NCI-H69 (cell line): ENCODE measurements around the gene DHX9.
A peak's percentile ranks its signal among the peaks of the same experiment; 100 is the strongest.

Experiments used
- DNase-seq: peaks from one replicate; lab custom pipeline; 2025; lab: John Stamatoyannopoulos, UW

DHX9 gene

DNA sequence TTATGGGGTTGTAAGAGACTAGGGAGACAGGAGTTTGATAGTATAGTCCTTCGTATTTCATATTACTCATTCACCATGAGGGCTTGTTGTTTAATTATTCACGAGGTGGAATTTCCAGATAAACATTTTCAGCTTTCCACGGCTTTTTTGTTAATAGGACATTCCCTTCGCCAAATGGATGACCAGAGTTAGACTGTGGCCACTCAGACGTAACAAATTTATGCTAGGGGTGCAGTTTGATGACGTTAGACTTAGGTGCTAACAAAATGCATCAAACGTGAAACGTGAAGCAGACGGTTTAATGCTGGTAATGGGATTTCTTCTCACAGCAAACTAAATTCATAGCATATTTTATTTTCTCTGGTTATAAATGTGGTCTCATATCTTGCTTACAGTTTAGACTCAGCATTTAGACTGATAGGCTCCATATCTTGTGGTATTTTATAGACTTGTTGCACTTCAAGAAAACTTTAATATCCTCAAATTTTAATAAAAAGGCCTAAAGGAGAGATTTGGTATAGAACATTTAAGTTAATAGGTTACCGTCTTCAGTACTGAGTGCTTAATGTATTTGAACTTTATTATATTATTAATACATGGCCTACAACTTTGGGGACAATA is 2.3 kb downstream of the DHX9 start:
- DNase-seq: peak; percentile 63

DNA sequence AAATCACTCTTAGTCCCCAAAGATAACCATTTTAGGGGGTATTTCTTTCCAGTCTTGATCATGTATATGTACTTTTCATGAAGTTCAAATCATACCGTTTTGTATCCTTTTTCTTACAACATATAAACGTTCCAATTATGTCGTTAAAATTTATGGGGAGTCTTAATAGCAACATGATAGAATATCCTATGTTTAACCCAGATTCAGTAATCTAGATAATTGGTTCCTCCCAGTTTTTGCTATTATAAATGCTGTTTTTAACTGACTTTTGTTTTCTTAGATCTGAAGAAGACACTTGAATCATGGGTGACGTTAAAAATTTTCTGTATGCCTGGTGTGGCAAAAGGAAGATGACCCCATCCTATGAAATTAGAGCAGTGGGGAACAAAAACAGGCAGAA is 3.1 kb downstream of the DHX9 start:
- peak; percentile 82 for DNase-seq

DNA sequence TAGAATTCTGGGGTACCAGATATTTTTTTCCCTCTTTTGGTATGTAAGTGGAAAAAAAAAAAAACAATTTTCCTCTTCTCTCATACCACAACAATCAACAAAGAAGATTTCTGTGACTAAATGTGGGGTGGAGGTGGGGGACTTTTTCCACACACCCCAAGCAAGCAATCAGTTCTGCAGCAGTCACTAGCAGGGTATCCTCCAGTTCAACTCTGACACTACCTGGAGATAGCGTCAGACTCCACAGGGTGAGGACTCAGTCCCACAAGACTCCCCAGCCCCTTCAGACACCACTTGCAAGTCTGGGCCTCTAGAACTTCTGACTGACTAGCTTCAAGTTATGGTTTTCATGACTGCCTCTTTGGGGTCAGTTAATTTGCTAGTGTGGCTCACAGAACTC is 6.2 kb downstream of the DHX9 start:
- no peak for DNase-seq

DNA sequence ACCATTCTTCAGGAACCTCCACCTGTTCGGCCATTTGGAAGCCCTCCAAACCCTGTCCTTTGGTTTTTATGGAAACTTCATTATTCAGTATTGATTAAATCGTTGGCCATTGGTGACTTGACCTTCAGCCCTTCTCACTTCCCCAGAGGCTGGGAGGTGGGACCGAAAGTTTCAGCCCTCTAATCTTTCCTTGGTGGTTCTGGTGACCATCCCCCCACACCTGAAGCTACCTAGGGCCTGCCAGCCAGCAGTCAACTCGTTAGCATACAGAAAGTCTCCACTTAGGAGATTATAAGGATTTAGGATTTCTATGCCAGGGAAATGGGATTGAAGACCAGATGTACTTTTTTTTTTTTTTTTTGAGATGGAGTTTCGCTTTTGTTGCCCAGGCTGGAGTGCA is 6.7 kb downstream of the DHX9 start:
- no peak for DNase-seq

DNA sequence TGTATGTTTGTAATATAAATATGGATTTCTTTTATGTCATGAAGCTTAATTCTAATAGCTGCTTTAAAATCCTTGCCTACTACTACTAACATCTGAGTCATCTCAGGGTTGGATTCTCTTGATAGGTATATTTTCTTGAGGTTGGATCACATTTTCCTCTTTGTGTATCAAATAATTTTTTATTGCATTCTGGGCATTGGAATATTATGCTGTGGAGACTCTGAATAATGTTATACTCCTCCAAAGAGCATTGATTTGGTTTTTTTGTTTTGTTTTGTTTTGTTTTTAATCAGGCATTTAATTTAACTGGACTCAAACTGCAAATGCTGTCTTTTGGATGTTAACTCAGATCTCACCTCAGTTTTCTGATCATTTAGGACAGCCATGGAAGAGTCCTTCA is 8.0 kb downstream of the DHX9 start:
- DNase-seq: no peak

DNA sequence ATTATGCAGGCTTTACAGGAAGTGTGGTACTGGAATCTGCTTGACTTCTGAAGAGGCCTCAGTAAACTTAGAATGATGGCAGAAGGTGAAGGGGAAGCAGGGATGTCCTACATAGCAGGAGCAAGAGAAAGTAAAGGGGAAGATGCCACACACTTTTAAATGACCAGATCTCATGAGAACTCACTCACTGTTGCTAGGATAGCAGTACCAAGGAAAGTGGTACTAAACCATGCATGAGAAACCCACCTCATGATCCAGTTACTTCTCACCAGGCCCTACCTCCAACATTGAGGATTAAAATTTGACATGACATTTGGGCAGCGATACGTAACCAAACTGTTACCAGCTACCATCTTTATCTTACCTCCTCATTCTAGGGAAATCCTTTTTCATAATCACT is 9.6 kb downstream of the DHX9 start:
- DNase-seq: no peak

DNA sequence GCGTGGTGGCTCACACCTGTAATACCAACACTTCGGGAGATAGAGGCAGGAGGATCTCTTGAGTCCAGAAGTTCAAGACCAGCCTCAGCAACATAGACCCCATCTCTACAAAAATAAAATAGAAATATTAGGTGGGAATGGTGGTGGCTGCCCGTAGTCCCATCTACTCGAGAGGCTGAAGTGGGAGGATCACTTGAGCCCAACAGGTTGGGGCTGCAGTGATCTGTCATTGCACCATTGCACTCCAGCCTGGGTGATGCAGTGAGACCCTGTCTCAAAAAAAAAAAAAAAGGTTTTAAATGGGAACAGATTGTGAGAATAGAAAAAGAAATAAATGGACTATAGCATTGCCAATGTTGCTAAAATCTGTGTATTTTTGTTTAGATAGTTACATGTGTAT is 11.2 kb downstream of the DHX9 start:
- no peak for DNase-seq

DNA sequence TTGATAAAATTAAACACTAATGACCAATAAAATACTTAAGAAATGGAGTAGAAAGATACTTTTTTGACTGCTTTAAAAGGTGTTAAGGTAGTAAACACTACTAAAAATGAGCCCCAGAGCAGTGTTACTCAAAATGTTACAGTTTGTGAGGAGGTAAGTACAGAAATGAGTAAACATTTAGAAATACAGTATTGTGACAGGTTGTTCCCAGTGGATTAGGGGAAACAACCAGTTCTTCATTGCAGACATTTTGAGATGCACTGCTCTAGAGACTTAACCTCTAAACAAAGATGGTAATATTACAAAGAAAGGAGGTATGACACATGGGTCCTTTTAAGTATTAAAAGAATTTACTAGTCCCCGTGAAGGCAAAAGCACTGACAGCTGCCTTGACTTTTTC is 12.7 kb downstream of the DHX9 start:
- no peak for DNase-seq

DNA sequence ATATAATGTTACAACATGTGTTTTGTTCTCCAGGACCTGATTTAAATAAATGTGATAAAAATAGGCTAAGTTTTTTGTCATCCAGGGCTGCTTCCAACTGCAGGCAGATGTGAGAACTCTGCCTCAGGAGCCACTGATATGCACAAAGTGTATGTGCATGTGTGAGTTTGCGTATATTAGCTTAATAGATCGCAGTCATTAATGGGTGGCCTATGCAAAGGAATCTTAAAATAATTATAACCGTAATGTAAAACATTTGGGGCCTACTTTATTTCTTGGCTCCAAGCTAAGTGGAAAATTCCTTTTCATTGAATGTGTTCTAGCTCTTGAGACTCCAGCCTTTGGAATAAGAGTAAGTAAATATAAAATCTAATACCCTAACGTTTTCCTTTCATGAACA is 16.8 kb downstream of the DHX9 start:
- DNase-seq: no peak

DNA sequence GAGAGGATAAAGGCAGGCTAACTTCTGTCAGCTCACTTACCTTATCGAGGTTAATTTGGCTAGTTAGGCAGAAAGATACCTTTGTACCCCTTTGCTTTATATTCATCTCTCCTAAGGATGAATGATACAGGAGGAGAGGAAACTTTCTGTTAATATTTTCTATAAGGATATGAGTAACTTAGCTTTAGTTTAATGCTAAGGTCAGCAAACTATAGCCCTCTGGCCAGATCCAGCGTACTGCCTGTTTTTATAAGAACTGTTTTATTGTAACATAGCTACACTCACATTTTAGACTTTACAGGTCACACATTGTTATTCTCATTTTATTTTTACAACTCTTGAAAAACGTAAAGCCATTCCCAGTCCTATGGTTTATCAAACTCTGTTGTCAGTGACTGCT is 18.1 kb downstream of the DHX9 start:
- DNase-seq: no peak

DNA sequence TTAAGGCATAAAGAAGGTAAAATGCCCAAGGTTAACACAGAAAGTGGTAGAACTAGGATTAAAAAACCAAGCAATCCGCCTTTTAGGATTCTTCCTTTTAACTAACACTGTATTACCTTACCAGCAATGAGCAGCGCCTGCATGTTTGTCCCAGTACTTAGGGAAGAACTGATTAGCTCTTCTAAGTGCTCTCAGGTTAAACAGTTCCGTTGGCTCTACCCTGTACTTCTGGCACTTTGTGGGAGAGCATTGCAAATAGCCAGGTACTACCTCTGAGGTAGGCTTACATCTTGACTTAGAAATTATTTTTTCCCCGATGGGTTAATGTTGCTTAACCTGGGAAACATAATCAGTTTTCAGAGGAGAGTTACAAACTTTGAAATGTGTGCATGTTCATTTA is 21.5 kb downstream of the DHX9 start:
- no peak for DNase-seq

DNA sequence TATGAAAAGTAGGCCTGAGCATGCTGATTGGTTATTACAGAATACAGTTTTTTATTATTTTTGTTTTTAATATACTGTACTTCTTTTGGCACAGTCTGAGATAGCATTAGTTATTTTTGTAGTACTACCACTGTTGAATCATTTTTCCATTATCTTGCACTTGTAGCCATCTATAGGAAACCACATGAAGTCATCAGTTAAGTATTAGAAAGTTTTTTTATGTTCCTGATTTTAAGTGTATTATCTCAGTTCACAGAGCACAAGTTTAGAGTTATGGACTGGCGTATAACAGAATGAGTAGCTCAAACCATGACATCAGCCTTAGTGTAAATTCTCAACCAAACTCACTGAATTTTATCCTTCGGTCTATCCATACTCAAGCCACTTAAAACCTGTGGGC is 22.8 kb downstream of the DHX9 start:
- no peak for DNase-seq

DNA sequence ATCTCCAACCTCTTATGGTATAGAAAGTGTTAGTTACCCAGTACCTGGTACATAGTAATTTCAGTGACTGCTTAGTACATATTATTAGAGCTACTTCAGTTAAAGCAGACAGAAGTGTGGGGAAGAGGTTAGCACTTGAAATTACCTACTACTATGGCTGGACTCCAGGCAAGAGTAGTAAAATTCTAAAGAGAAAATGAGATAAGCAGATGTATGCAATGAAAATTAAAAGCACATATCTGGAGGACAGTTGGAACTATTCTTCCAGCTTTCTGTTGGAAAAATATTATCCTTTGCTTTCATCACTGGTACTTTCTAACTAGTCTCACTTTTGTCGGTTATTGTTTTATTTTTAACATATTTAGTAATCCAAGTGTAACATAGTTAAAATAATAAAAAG is 23.7 kb downstream of the DHX9 start:
- no peak for DNase-seq

DNA sequence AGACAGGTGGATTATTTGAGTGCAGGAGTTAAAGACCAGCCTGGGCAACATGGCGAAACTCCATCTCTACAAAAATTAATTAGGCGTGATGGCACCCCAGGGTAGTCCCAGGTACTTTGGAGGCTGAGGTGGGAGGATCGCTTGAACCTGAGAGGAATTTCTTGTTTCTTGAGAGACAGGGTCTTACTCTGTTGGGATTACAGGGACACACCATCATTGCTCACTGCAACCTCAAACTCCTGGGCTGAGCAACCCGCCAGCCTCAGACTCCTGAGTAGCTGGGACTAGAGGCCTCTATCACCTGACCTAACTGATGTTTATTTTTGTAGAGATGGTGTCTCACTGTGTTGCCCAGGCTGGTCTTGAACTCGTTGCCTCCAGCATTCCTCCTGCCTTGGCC is 24.8 kb downstream of the DHX9 start:
- no peak for DNase-seq

DNA sequence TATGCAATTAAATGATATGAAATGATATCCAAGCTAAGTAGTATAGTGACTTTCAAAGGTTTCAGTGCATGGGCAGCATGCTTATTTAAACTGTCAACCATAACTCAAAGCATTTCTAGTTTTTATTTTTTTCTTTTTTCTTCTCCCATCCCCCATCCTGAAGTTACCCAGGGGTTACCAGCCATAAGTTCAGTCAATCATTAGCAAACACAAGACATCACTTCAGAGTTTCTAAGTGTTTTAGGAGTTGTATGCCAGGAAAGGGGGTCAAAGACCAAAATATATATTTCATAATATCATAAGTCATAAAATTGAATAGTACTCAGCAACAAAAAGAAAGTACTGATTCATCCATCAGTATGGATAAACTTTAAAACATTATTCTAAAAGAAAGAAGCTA is 28.7 kb downstream of the DHX9 start:
- DNase-seq: no peak

DNA sequence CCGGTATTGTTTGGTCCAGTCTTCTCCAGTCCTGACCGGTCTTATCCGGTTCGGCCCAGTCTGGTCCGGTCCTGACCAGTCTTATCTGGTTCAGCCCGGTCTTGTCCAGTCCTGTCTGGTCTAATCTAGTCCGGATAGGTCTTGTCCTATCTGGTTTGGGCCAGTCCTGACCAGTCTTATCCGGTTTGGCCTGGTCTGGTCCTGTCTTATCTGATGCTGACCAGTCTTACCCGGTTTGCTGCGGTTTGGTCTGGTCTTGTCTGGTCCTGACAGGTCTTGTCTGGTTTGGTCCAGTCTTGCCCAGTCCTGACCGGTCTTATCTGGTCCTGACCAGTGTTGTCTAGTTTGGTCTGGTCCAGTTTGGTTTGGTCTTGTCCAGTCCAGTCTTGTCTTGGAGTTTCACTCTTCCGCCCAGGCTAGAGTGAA is 30.1 kb downstream of the DHX9 start:
- no peak for DNase-seq

DNA sequence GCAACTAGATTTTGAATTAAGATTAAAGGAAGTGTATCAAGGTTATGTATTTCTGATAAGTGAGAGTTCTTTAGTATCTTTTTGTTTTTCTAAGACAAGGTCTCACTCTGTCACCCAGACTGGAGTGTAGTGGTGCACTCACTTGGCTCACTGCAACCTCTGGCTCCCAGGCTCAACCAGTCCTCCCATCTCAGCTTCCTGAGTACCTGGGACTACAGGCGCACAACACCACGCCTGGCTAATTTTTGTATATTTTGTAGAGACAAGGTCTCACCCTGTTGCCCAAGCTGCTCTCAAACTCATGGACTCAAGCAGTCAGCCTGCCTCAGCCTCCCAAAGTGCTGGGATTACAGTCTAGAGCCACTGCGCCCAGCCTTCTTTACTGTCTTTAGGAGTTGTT is 33.7 kb downstream of the DHX9 start:
- DNase-seq: no peak

DNA sequence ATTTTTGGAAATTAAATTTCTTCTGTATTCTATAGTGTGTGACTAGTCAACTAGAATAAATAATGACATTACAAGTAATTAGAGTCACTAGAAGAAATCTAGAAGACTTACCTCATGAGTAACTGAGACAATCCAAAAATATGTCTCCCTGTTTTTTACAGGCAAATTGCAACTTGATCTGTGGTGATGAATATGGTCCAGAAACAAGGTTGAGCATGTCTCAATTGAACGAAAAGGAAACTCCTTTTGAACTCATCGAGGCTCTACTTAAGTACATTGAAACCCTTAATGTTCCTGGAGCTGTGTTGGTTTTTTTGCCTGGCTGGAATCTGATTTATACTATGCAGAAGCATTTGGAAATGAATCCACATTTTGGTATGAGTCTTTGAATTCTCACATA is 36.7 kb downstream of the DHX9 start:
- DNase-seq: no peak

DNA sequence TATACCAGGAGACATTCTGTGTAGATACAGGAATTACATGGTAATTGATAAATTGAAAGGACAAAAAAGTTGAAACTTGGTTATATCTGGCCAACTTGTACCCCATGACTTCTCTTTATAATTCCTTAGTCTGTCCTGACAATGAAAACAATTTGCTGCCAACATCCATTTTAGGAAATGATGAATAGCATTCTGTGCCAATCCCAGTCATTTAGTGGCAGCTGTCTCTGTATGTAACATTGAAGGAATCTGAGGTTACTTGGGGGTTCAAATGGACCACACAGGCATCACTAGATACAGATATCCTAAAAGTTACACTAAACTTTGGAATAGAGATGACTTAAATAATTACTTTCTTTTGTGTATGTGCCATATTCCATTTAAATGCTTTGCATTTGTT is 38.2 kb downstream of the DHX9 start:
- no peak for DNase-seq

DNA sequence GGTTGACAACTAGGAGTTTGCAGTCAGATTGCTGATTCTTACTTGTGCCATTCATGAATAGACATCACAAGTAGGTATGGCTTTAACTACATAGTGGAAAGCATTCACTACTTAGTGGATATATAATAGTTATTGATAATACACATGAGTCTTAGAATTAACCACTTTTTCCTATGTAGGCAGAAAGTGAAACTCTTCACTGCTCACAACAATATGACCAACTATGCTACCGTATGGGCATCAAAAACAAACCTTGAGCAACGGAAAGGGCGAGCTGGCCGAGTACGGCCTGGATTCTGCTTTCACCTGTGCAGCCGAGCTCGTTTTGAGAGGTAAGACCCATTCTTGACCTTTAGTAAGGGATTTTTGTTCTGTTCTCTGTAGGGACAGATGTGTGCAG is 38.7 kb downstream of the DHX9 start:
- DNase-seq: no peak

DNA sequence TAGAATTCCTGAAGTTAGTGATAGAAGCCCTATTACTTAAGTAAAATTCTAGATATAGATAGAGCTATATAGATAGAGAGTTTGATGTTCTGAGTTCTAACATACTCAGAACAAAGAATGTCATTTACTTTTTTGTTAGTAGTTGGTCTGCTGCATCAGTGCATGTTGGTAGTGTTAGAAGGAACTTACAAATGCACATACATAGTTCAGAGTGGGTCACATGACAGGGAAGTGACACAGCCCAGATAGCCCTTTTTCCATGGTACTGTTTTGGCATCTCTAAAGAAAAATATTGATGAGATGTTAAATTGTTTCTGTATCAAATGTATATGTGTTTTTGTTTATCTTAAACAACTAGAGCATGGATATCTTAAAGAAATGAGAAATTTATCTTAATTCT is 45.7 kb downstream of the DHX9 start:
- no peak for DNase-seq

DNA sequence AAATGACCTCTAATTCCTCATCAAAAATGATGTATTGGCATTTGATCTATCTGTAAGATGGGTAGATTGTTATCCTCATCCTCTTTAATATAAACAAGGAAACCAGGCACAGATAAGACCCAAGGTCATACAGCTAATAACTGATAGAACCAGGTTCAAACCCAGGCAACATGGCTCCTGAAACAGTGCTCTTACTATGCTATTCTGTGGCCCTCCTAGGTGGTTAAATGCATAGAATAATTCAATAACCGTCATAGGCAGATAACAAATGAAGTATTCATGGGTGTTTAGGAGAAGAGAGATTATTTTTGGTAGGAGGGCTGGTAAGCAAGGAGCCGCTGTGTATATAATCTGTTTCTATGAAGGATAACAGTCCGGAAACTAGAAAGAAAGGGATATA is 46.4 kb downstream of the DHX9 start:
- no peak for DNase-seq

DNA sequence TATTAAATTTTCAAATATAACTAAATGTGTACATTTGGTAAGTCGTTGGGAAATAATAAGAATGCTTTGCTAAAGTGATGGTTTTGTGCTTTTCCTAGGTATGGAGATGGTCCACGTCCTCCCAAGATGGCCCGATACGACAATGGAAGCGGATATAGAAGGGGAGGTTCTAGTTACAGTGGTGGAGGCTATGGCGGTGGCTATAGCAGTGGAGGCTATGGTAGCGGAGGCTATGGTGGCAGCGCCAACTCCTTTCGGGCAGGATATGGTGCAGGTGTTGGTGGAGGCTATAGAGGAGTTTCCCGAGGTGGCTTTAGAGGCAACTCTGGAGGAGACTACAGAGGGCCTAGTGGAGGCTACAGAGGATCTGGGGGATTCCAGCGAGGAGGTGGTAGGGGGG is 47.8 kb downstream of the DHX9 start:
- DNase-seq: no peak

DNA sequence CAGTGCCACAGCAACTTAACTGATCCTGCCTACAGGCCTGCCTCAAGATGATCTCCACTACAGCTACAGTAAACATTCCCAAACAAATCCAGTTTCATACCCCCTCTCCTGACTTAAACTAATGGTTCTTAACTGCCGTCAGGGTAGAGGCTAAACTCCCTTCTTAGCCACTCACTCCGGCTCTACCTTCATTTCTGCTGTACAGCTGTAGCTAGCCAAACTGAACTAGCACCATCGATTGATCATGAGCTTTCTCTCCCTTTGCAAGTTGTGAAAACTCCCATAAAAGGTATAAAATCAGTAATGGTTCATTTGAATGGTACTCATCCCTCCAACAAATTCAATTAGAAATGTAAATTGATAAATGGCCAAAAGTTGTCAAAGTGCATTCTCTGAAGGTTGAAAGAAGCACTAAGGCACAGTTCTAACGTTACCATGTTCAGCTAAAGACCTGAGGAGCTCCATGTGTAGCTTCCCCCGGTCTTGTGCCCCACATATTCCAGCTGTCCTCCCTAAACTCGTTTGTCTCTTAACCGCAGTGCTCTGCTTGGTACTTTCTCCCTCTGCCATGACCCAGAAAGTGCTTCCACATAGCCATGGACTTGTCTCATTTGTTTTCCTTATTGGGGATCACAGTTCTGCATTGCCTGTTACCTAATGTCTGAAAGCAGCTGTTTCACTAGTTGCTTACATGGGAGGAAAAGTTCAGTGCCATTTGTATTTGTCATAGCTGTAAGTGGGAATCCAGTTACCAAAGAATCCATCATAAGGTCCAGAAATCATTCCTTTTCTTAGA is 49.8 kb downstream of the DHX9 start:
- DNase-seq: peak; percentile 25
